HEK293T (cell line): ENCODE data around the gene CORO2B.

ENCODE experiments used
- ARNT ChIP-seq: fragments of 450-650 bp; IDR thresholded peaks from 2 replicates; pipeline ENCODE4 v1.6.1; 2017; ENCODE audit warnings: mild to moderate bottlenecking
- CTBP1 ChIP-seq: fragments of 450-650 bp; IDR thresholded peaks from 2 replicates; pipeline ENCODE4 v1.6.1; 2016; ENCODE audit warnings: borderline replicate concordance
- ELF4 ChIP-seq: fragments of 450-650 bp; IDR thresholded peaks from 2 replicates; pipeline ENCODE4 v1.6.1; 2017; ENCODE audit warnings: antibody characterized with exemption
- FOXA1 ChIP-seq: fragments of 450-650 bp; IDR thresholded peaks from 2 replicates; pipeline ENCODE4 v1.6.1; 2016; ENCODE audit warnings: mild to moderate bottlenecking
- FOXK2 ChIP-seq: fragments of 450-650 bp; IDR thresholded peaks from 2 replicates; pipeline ENCODE4 v1.6.1; 2016; ENCODE audit warnings: mild to moderate bottlenecking
- FOXM1 ChIP-seq: fragments of 450-650 bp; IDR thresholded peaks from 2 replicates; pipeline ENCODE4 v1.6.1; 2017; ENCODE audit warnings: mild to moderate bottlenecking, borderline replicate concordance
- L3MBTL2 ChIP-seq: fragments of 450-650 bp; conservative IDR thresholded peaks from 2 replicates; pipeline ENCODE4 v1.6.1; 2016; ENCODE audit warnings: mild to moderate bottlenecking
- SP1 ChIP-seq: fragments of 450-650 bp; IDR thresholded peaks from 2 replicates; pipeline ENCODE4 v1.6.1; 2017
- TARDBP ChIP-seq: fragments of 450-650 bp; IDR thresholded peaks from 2 replicates; pipeline ENCODE4 v1.6.1; 2016

- no peak for TF ChIP-seq SP1
- TF ChIP-seq ELF4, result no peak
- no peak for TF ChIP-seq FOXK2
- TF ChIP-seq L3MBTL2, result no peak
- TF ChIP-seq CTBP1, result no peak
- no peak for TF ChIP-seq FOXM1
- TF ChIP-seq FOXA1, result no peak
- TF ChIP-seq ARNT, result no peak
- no peak for TF ChIP-seq TARDBP
Observed at GRCh38 chr15:68774120-68774519, 195.3 kb downstream of the CORO2B start.
